NCI-H128 (cell line): ENCODE results near the gene PCED1B.
"Not testable (repeated sequence)": the region's sequence is repeated elsewhere in the genome, so short reads cannot be mapped to it uniquely, and the experiment has no call there.

Source experiments
- DNase-seq: peaks from one replicate; lab custom pipeline; 2025; ENCODE audit not compliant: unreplicated experiment; lab: John Stamatoyannopoulos, UW

Gene PCED1B

GRCh38 chr12:47205532-47206449 lies 126.4 kb downstream of the PCED1B start:
- DNase-seq: no peak

GRCh38 chr12:47206450-47207339 lies 127.3 kb downstream of the PCED1B start:
- no peak for DNase-seq

GRCh38 chr12:47207340-47207717 lies 127.9 kb downstream of the PCED1B start:
- no peak for DNase-seq

GRCh38 chr12:47207829-47208248 lies 128.4 kb downstream of the PCED1B start:
- no peak for DNase-seq

GRCh38 chr12:47209014-47209413 lies 129.6 kb downstream of the PCED1B start:
- DNase-seq: no peak

GRCh38 chr12:47210776-47211175 lies 131.4 kb downstream of the PCED1B start:
- no peak for DNase-seq

GRCh38 chr12:47212701-47213039 lies 133.2 kb downstream of the PCED1B start:
- no peak for DNase-seq

GRCh38 chr12:47213396-47213795 lies 134.0 kb downstream of the PCED1B start:
- DNase-seq: no peak

- DNase-seq: no peak
Observed at GRCh38 chr12:47214001-47214619, 134.7 kb downstream of the PCED1B start.

GRCh38 chr12:47214771-47215170 lies 135.3 kb downstream of the PCED1B start:
- DNase-seq: no peak

GRCh38 chr12:47216150-47216677 lies 136.8 kb downstream of the PCED1B start:
- no peak for DNase-seq

- DNase-seq: not testable (repeated sequence)
Observed at GRCh38 chr12:47217595-47217869, 138.1 kb downstream of the PCED1B start.

- DNase-seq: no peak
Observed at GRCh38 chr12:47218191-47218654, 138.8 kb downstream of the PCED1B start.

GRCh38 chr12:47219243-47219642 lies 139.8 kb downstream of the PCED1B start:
- DNase-seq: no peak

GRCh38 chr12:47221256-47222023 lies 142.0 kb downstream of the PCED1B start:
- DNase-seq: no peak

GRCh38 chr12:47222520-47223030 lies 143.2 kb downstream of the PCED1B start:
- DNase-seq: no peak

GRCh38 chr12:47223031-47223847 lies 143.8 kb downstream of the PCED1B start:
- no peak for DNase-seq

GRCh38 chr12:47223848-47224213 lies 144.4 kb downstream of the PCED1B start:
- DNase-seq: no peak

GRCh38 chr12:47224563-47225133 lies 145.2 kb downstream of the PCED1B start:
- DNase-seq: no peak
